Retinal pigment epithelial cell (primary cell): ENCODE results near the gene CLEC16A.

Experiments
- DNase-seq: peaks from one replicate; pipeline ENCODE4 v3.0.0-alpha.2; 2010; ENCODE audit warnings: low read depth
- H3K4me3 ChIP-seq: 2 replicates; pipeline ENCODE4 v1.5.1; 2011; ENCODE audit warnings: mild to moderate bottlenecking, low read length, control low read depth, moderate library complexity
- CTCF ChIP-seq: conservative IDR thresholded peaks from 2 replicates; pipeline ENCODE4 v1.5.1; 2011; ENCODE audit warnings: low read depth, low read length, control low read depth, inconsistent platforms

Gene CLEC16A

GRCh38 chr16:11094857-11095565 is 150.6 kb downstream of the CLEC16A start:
- H3K4me3 ChIP-seq = no peak overlapping the region
- no peak for DNase-seq

DNA sequence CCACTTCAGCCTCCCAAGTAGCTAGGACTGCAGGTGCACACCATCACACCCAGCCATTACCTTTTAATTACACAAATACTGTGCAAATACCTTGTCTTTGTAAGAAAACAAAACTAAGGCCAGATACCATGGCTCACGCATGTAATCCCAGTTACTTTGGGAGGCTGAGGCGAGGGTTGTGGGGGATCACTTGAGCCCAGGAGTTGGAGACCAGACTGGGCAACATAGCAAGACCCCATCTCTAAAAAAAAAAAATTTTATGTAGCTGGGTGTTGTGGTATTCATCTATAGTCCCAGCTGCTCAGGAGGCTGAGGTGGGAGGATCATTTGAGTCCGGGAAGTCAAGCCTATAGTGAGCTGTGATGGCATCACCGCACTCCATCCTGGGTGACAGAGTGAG is 151.6 kb downstream of the CLEC16A start:
- no peak for DNase-seq
- no peak overlapping the region for H3K4me3 ChIP-seq
- no peak for TF ChIP-seq CTCF

More at GRCh38 chr16:11094857-11095565, 150.6 kb downstream of the CLEC16A start:
- no peak for TF ChIP-seq CTCF

DNA sequence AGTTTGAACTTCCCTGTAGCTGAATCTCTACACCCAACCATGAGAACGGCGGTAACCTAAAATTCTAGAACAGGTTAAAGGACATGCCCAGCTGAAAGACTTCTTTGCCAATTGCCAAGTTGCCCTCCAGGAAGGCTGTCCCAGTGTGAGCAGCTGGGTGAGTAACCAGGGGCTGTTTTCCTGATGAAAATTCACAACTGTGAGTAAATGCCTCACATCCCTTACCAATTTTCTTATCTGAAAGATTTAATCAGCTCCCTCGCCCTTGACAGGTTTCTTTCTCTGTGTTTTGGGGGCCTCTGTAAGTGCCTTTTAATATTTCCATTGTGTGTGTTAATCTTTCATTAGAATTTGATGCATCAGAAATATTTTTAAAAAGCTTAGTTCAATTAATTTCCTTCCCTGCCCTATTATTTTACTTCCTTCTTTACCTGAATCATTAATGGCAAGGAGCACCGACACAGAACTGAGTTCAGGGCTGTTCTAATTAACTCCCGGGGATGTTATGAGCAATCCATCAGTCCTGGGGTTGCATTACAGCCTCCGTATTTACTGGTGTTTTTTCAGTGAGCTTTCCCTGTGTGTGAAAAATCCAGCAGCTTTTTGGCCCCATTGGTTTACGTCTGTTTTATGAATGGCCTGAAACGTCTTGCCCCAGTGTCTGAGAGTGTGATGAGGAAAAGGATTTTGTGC is 152.9 kb downstream of the CLEC16A start:
- TF ChIP-seq CTCF = no peak
- H3K4me3 ChIP-seq = no peak overlapping the region
- no peak for DNase-seq

- DNase-seq = no peak
- H3K4me3 ChIP-seq = no peak overlapping the region
- TF ChIP-seq CTCF = no peak
Observed at GRCh38 chr16:11097787-11098167, 153.4 kb downstream of the CLEC16A start.

DNA sequence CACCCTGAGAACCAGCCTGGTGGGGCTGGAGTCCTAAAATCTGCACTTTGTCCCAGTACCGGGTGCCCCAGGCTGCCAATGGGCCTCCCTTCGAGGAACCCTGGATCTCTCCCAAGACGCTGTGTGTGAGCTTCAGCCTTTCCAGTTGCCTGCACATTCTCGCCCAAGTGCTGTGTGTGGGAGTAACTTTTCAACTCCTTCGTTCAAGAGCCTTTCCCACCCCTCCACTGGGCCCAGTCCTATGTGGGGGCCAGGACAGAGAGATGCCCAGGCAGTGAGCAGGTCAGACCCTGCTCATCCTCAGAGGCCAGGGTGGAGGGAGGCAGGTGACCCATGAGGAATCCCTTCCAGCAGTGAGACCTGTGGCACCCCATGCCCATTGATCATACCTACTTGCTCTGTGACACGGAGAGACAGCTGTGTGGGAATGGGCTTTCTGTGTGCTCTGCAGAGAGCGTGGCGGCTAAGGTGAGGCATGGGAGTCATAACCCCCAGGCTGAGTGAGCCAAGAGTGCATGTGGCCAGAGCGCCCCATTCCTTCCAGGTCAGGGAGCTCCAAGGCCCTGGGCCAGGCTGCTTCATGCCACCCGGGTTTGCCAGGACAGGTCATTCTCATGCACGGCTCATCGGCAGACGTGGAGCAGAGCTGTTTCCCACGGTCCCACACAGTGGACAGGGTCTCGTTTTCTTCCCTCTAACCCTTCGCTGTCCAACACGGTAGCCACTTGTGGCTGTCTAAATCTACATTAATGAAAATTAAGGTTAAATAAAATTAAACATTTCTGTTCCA is 154.4 kb downstream of the CLEC16A start:
- TF ChIP-seq CTCF = no peak
- no peak overlapping the region for H3K4me3 ChIP-seq
- no peak for DNase-seq

GRCh38 chr16:11099672-11100205 is 155.4 kb downstream of the CLEC16A start:
- TF ChIP-seq CTCF = no peak
- no peak for DNase-seq
- H3K4me3 ChIP-seq = no peak overlapping the region
